OCI-M2 (cell line): ENCODE measurements around the gene PIGK.

Experiments used
- DNase-seq: peaks from one replicate; lab custom pipeline; 2025; ENCODE audit not compliant: unreplicated experiment; lab: John Stamatoyannopoulos, UW

Gene PIGK

DNA sequence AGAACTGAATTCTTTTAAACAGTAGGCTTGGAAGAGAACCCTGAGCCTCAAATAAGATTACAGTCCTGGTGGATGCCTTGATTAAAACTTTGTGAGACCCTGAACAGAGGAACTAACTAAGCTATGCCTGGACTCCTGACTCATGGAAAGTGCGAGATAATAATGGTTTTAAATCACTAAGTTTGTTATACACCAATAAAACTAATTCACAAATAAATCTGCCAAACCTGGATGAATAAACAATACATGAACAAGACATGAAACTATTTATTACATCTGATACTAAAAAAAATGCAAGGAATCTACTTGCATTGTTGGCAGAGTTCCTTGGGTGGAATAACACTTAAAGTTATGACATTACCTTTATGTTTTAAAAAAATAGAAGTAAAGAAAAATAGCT, 118.4 kb downstream of the PIGK start:
- DNase-seq, result no peak

DNA sequence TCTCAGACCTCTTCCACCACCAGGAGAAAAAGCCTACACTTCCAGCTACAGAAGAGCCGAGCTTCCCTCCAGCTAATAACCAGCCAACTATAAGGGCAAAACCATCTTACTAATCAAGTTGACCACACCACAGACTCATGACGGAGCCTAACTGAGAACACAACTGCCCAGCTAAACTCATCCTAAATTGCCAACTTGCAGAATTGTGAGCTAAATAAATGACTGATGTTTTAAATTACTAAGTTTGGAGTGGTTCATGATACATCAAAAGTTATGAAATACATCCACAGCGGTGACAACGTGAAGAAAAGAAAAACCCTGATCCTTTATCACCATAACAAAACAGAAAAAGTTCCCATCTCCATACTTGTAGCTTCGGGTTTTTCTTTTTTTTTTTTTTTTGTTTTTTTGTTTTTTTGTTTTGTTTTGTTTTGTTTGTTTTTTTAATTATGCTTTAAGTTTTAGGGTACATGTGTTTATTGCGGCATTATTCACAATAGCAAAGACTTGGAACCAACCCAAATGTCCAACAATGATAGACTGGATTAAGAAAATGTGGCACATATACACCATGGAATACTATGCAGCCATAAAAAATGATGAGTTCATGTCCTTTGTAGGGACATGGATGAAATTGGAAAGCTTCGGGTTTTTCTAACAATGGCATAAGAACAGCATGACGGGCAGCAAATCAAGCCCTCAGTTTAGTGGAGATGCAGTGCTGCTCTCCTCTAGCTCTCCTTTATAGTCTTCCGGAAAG, 122.6 kb downstream of the PIGK start:
- DNase-seq, result no peak

- DNase-seq, result no peak
These were observed 124.0 kb downstream of the PIGK start for GRCh38 chr1:77095236-77095635.

DNA sequence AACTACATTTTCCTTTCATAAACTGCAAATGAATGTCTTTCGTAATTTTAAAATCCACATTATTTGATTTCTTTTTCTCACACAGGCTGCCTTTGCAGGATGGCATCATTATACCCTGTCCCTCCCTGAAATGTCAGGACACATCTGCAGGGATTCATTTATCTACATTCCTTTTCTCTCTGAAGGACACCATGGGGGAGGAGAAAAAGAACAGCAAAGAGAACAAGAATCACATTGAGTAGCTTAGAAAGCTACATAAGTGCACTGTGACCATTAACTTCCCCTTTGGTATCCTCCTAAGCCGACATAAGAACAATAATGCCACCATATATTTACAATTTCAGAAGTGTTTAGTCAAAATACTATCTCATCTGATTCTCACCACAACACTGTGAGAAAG, 129.5 kb downstream of the PIGK start:
- no peak for DNase-seq

- DNase-seq, result no peak
These were observed 134.1 kb downstream of the PIGK start for GRCh38 chr1:77085109-77085508.

- DNase-seq, result no peak
These were observed 134.8 kb downstream of the PIGK start for GRCh38 chr1:77084457-77084856.

DNA sequence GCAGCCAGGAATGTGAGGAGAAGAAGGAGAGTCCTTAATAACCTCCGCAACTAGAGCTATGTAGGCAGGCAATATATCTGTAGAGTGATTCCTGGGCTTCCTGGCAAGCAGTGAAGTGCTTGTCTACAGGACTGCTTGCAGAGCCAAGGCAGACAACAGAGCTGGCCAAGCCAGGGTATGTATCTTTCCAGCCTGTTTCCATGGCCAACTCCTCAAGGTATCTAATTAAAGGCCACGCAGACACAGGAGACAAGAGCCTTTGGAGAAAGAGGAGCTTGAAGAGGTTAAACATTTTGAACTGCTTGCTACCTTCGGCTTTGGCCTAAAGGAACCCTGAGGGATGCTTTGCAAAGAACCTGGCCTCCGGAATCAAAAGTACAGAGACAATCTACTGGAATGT, 137.4 kb downstream of the PIGK start:
- no peak for DNase-seq

DNA sequence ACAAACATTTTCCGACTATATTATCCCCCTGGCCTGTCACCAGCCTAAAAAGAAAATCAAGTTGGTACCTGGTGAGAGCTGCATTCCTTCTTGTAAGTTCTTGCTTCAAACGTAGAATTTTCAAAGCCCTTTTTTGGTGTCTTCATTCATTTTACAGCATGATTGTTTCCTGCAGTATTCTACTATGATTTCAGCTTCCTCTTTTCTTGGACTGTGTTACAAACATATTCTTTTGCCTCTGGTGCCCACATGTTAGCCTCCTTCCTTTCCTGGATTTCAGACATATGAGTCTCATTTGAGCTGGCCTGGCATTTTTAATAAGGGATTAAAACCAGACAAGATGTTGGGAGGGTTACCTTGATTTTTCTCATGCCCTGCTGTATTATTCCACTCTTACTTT, 142.5 kb downstream of the PIGK start:
- DNase-seq, result no peak

DNA sequence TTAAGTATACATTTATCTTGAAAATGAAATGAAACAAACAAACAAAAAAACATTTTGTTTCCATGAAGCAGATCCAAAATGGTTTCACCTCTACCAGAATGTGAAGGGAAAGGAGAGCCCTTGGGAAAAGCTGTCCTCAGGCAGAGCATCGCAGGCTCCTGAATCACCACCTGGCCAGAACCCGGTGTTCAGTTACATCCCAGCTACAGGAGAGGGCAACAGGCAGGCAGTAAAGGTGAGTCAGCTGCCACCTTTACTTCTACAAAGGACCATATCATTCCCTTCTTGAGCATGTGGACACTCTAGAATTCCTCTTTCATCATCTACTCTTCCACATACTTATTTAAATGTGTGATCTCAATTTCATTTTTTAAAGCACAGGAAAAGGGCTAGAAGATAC, 151.2 kb downstream of the PIGK start:
- no peak for DNase-seq

- DNase-seq, result no peak
These were observed 153.4 kb downstream of the PIGK start for GRCh38 chr1:77065693-77066342.

DNA sequence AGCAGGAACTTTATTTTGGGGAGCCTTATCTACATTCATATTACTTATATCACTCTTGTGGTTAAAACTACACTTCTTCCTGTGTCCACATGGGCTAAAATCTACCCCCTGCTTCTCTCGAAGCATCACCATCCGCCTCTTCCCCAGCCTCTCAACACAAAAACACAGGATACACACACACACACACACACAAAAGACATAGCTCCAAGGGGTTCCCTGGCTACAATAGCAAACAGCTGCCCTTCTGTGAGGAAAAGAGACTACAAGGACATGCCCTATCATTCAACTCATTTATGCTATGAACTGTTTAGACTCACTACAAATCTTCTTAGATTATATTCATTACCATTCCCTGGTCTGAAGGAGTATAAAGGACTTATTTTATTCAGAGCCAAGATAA, 155.0 kb downstream of the PIGK start:
- DNase-seq, result no peak

DNA sequence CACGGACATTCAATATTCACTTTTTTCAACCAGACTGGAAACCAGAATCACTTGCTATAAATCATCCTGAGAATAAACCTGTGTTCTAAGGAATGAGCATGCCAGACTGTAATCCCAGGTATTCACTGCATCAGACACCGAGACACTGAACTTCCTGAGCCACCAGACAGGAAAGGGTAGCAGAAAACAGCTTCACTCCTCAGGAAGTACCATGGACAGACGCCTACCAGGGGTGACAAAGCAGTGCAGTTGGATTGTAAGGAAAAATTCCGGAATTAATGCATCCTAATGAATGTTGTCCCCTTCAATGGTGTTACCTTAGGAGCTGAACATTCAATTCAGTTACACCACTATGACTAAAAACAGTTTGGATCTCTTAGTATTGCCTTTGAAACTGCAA, 156.1 kb downstream of the PIGK start:
- no peak for DNase-seq

- DNase-seq, result no peak
These were observed 158.1 kb downstream of the PIGK start for GRCh38 chr1:77061162-77061561.

DNA sequence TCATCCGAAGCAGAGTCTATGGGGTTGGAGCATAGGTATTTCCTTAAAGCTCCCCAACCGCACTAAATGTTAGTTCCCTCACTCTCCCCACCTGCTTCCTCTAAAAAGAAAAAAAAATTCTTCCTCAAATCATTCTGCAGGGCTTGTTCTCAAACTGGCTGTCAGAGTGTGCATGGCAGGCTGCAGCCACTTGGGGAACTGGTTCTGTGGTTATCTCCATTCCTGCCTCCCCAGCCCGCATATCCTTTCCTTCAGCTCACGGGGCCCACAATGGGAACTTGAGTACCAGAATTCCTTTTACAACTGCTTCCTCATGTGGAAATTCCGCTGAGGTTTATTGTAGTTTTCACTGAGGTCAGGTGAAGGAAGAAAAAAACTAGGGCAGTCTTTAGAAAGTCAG, 159.2 kb downstream of the PIGK start:
- no peak for DNase-seq

GRCh38 chr1:77057994-77058585, 161.1 kb downstream of the PIGK start:
- no peak for DNase-seq

DNA sequence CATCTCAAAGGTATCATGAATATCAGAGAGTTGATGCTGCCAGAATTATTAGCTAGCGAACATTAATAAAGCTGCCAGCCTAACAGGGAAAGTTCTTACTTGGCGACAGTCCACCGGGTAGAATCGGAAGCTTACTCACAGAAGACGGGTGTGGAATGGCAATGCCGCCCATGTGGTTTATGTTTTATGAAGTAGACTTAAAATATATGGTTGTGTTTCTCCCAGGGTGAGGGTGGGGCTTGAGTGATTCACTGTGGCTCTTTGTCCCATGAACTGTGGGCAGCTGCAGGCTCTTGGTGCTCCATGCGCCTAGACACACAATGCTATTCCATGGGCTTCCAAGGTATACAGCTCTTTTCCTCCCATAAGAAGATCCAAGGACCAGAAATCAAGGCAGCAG, 162.7 kb downstream of the PIGK start:
- DNase-seq, result no peak

DNA sequence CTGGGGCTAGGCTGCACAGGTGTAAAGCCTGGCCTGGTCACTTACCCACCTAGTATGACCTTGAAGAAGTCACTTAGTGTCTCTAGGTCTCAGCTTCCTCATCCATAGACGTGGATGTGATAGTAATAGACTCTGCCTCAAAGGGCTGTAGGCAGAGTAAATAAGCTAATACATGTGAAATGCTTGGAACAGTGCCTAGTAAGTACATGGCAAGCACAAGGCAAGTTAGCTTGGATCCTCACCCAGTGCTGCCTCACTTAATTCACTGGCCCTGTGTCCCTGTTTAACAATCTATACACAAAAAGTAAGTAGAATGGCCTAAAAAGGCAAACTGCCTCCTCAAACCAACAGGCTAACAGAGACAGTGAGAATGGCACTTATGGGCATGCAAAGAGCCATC, 167.8 kb downstream of the PIGK start:
- no peak for DNase-seq

DNA sequence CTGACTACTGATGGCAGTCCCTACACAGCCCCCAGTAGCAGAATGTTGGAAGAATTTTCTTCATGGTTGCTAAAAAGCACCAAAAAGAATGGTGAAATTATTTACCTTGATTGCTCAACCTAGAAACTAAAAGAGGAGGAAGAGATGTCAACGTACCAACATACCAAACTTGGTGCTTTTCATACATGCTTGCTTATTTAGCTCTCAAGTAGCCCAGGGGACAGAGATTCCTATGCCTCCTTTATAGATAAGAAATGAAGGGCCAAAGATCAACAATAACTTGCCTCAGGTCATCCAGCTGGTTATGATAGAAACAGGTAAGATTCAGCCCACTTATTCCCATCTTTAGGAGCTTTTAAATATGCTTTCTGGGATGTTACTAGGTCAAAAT, 170.6 kb downstream of the PIGK start:
- no peak for DNase-seq

DNA sequence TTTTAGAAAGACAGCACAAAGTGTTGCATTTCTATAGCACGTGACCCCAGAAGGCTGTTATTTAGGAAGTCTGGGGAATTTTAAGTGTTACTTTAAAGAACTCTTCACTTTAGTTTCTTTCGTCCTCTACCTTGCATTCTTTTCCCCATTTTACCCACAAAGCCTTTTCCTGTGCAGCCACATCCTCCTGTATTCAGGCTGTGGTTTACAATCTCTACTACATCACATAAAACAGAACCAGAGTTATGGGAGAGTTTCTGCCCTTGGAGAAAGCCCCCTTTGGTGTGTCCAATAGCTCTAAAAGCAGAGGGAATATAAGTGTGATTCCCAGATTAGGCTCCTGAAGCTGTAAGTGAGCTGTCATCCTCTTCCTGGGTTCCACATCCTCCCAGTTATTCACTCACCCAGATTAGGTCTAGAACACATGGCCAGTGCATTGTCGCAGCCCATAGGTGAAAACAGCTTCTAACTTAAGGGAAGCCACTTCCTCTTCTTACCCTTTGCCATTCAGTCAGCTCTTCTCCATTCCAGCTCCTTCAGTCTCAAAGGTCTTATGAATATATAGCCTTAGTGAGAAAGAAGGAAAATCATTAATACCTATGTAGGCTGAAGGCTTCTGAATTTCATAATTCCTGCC, 171.1 kb downstream of the PIGK start:
- DNase-seq, result no peak

DNA sequence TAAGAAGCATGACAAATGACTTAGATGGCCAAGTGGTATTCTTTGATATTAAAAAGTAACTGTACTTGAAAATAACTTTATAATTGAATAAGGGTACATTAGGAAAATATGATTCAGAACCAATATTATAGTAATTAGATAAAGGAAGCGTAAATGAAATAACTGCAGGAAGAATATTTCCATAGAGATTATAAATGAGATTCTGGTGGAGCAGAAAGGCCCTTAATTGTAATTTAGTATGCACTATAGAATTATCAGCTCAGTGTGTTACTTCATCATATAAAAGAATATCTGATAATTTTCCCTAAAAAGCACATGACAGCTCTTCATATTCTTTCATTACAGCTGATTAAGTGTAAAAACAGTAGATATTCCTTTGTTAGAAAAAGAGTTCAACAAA, 171.7 kb downstream of the PIGK start:
- DNase-seq, result no peak

- no peak for DNase-seq
These were observed 174.9 kb downstream of the PIGK start for GRCh38 chr1:77044133-77044849.
